Measurements from ENCODE around the gene TUBB3. TPM values are rescaled to one million over a fixed set of nuclear protein-coding genes. Genes with fewer than 3 reads are reported as not detected.
"Not testable (repeated sequence)": the region's sequence is repeated elsewhere in the genome, so short reads cannot be mapped to it uniquely, and the experiment has no call there.

TUBB3 gene
- polyA plus RNA-seq, 5 donors: 3.9 to 11.6 (median 5.9) TPM

- no peak for DNase-seq
Measured at GRCh38 chr16:89962754-89963498, 39.8 kb downstream of the TUBB3 start.

GRCh38 chr16:89964201-89964600 lies 41.1 kb downstream of the TUBB3 start:
- no peak for DNase-seq

GRCh38 chr16:89965447-89966225 lies 42.5 kb downstream of the TUBB3 start:
- DNase-seq: no peak

GRCh38 chr16:89966756-89967155 lies 43.6 kb downstream of the TUBB3 start:
- no peak for DNase-seq

- DNase-seq: not testable (repeated sequence)
Measured at GRCh38 chr16:89967436-89967835, 44.3 kb downstream of the TUBB3 start.

- DNase-seq: not testable (repeated sequence)
Measured at GRCh38 chr16:89968074-89968473, 44.9 kb downstream of the TUBB3 start.

GRCh38 chr16:89969741-89970410 lies 46.7 kb downstream of the TUBB3 start:
- no peak for DNase-seq

GRCh38 chr16:89971495-89972243 lies 48.5 kb downstream of the TUBB3 start:
- DNase-seq: no peak

- peak; percentile 93 for DNase-seq
Measured at GRCh38 chr16:89972244-89973234, 49.4 kb downstream of the TUBB3 start.

- no peak for DNase-seq
Measured at GRCh38 chr16:89973235-89973634, 50.1 kb downstream of the TUBB3 start.

GRCh38 chr16:89973654-89974335 lies 50.7 kb downstream of the TUBB3 start:
- no peak for DNase-seq

GRCh38 chr16:89974870-89975269 lies 51.7 kb downstream of the TUBB3 start:
- DNase-seq: no peak

- DNase-seq: no peak
Measured at GRCh38 chr16:89981414-89981813, 58.3 kb downstream of the TUBB3 start.

GRCh38 chr16:89982318-89982717 lies 59.2 kb downstream of the TUBB3 start:
- no peak for DNase-seq

GRCh38 chr16:89983536-89983935 lies 60.4 kb downstream of the TUBB3 start:
- DNase-seq: no peak

GRCh38 chr16:89984216-89984615 lies 61.1 kb downstream of the TUBB3 start:
- DNase-seq: no peak

GRCh38 chr16:89985219-89985618 lies 62.1 kb downstream of the TUBB3 start:
- no peak for DNase-seq
